Islet precursor cell (in vitro differentiated cells): ENCODE data around the gene DUSP22.

Experiments
- DNase-seq: peaks from one replicate; pipeline ENCODE4 v3.0.0-alpha.2; 2018

The DUSP22 gene

GRCh38 chr6:311679-312220, 19.5 kb downstream of the DUSP22 start:
- peak; percentile 36 for DNase-seq

GRCh38 chr6:313087-313486, 20.8 kb downstream of the DUSP22 start:
- peak; percentile 32 for DNase-seq

GRCh38 chr6:313917-314316, 21.6 kb downstream of the DUSP22 start:
- DNase-seq = peak; percentile 55

- DNase-seq = peak; percentile 17
These were observed 22.1 kb downstream of the DUSP22 start for GRCh38 chr6:314377-314776.

- DNase-seq = no peak
These were observed 22.9 kb downstream of the DUSP22 start for GRCh38 chr6:315226-315625.

GRCh38 chr6:315921-316752, 23.9 kb downstream of the DUSP22 start:
- DNase-seq = no peak

- no peak for DNase-seq
These were observed 24.4 kb downstream of the DUSP22 start for GRCh38 chr6:316753-317038.

- no peak for DNase-seq
These were observed 24.8 kb downstream of the DUSP22 start for GRCh38 chr6:317060-317447.

GRCh38 chr6:317448-318144, 25.3 kb downstream of the DUSP22 start:
- DNase-seq = no peak

- DNase-seq = no peak
These were observed 26.1 kb downstream of the DUSP22 start for GRCh38 chr6:318243-318890.

GRCh38 chr6:319177-320131, 27.2 kb downstream of the DUSP22 start:
- no peak for DNase-seq

- DNase-seq = no peak
These were observed 28.3 kb downstream of the DUSP22 start for GRCh38 chr6:320351-321157.

- DNase-seq = no peak
These were observed 28.8 kb downstream of the DUSP22 start for GRCh38 chr6:321158-321438.

- DNase-seq = no peak
These were observed 29.4 kb downstream of the DUSP22 start for GRCh38 chr6:321536-322258.

GRCh38 chr6:322259-322930, 30.1 kb downstream of the DUSP22 start:
- no peak for DNase-seq

GRCh38 chr6:322940-323729, 30.8 kb downstream of the DUSP22 start:
- no peak for DNase-seq

- DNase-seq = no peak
These were observed 31.4 kb downstream of the DUSP22 start for GRCh38 chr6:323730-324088.

GRCh38 chr6:324116-324728, 31.9 kb downstream of the DUSP22 start:
- no peak for DNase-seq

- DNase-seq = no peak
These were observed 32.4 kb downstream of the DUSP22 start for GRCh38 chr6:324729-325125.
